Activated gamma-delta T cell (primary cell): Measurements from ENCODE around the gene CES1.
"Not testable (repeated sequence)": the region's sequence is repeated elsewhere in the genome, so short reads cannot be mapped to it uniquely, and the experiment has no call there.

Experiments
- DNase-seq: peaks from one replicate; lab custom pipeline; 2025; lab: John Stamatoyannopoulos, UW
- total RNA-seq, 2 donors: gene quantifications; one replicate each; lab custom pipeline; 2026; lab: John Stamatoyannopoulos, UW

CES1 gene
- total RNA-seq = 0.05 to 0.09 reads per million in 2 donors

- no peak for DNase-seq
Observed at GRCh38 chr16:55832773-55833691, at the start of gene CES1. Gene CES1, minus strand, starts transcription at chr16:55833096. Its CDS starts 41 bp downstream, at chr16:55833055.

DNA sequence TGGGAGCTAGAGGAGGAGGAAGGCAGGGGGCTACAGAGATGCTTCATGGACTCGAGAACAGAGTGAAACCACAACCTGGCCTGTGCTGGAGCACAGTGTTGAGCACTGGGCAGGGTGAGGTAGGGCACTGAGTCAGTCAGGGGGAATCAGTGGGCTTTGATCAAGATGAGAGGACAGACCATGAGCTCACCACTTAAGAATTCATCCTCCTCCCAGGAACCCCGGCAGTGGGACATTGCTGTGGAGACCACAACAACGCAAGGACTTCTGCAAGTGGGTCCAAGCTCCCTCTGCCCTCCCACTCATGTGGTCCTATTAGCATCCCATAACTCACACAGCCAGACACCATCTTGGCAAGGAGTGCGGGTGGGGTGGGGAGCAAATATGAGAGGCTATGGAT is 44.0 kb upstream of the CES1 start:
- no peak for DNase-seq

DNA sequence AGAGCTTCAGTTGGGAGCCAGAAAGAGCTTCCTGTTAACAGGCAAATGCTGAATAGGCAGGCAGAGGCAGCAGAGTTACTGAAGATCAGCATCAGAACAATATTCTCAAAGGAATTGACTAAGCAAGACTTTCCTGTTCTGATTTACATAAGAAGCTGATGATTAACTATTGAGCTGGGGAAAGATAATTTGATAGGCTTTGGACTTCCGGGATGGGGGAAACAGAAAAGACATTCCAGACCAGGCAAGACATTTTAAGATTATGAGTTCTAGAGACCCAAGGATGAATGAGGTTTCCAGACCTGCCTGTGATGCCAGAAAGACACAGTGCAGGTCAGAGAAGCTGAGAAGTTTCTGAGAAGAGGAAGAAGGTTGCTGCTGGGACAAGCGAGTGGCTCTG is 42.4 kb upstream of the CES1 start, which contains the start of gene CES5A:
CES5A (minus strand) TSS at position 101 of the 400 bp plus-strand sequence. CDS start 152 bp downstream, outside the sequence.
- DNase-seq = no peak

DNA sequence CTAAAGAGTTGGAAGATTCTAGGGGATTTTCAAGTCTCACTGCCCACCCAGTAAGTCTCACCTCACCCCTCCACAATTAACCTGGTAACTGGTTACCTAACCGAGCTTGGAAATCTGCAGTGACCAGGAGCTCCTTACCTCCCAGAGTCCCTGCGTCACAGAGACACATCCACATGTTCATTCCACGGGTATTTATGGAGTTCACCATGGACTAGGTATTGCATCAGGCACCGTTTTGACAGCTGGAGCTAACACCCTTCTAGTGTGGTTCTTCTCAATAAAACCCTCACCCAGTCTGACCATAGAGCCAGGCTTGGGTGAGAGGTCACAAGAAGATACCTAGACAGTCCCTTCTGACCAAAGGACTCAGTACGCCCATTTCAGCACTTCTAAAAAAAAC is 40.2 kb upstream of the CES1 start:
- DNase-seq = no peak

DNA sequence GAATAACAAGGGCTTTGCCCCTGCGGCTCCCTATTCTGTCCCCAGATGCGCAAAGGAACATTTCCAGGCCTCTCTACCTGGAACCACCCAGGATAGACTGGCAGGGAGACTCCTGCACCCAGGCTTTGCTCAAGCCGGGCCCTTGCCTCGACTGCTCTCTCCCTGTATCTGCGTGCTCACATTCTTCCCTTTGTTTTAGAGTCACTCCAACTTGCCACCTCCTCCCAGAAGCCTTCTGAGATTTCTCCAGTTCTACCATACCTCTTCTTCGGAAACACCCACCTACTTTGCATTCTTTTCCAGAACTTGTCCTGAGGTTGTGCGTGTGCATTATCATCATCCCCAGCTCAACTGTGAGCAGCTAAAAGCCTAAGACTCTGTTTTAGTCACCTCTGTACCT is 39.2 kb upstream of the CES1 start:
- DNase-seq = no peak

DNA sequence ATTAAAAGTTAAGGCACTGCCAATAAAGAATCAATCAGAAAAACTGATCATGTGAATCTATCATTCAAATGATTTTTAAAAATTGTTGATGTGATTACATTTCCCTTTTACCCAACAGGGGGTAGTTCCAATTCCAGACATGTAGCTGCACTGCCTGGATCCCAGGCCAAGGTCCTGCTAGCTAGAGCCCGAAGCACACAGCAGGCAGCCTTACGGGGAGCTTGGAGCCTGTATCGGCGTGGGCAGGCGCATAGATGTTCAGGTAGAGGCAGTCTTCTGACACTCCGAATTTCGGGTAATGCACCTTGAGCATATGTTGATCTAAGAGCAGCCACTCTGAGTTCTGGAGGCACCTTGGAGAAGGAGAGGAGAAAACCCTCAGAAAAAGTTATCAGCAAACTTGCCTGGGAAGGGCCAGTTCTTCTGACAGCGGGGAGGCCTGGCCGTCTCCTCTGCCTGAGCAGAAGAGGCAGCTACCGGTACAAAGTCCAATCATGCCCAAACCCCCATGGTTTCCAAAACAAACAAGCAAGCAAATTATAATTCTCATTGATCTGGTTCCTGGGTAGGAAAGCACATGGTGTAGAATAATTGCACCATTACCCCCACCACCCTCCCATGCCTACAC is 38.6 kb upstream of the CES1 start:
- no peak for DNase-seq

DNA sequence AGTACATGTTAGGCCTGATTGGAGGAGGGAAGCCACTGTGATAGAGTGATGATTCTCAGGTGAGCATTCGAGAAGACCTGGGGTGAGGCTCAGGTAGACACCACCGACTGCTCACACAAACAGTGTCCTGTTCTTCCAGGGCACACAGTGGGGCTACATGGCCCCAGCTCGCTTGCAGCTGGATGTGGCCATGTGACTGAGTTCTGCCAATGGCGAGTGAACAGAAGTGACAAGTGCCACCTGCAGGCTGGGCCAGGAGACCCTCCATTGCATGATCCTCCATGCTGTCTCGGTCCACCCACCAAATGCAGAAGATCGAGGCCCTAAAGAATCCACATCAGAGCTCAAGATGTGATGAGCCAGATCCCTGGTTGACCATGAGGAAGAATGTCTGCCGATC is 36.1 kb upstream of the CES1 start:
- no peak for DNase-seq

DNA sequence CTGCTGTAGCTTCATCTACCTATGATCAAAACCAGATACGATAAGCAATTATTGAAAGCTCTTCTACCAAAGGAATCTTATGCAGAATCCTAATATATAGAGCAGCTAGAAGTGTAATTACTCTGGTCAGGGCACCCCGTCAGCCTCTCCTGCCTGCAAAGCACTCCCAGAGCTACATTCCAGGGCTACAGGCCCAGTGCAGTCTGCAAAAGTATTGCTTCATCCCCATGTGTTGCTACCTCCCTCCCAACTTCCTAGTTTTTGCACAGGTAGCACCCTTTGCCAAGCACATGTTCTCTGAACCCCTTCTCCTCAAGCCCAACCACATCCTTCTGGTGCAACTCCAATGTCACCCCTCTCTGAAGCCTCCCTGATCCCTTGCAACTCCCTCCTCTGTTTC is 35.2 kb upstream of the CES1 start:
- DNase-seq = no peak

GRCh38 chr16:55861288-55861687 is 28.4 kb upstream of the CES1 start:
- no peak for DNase-seq

- not testable (repeated sequence) for DNase-seq
Observed at GRCh38 chr16:55857650-55858049, 24.8 kb upstream of the CES1 start.

DNA sequence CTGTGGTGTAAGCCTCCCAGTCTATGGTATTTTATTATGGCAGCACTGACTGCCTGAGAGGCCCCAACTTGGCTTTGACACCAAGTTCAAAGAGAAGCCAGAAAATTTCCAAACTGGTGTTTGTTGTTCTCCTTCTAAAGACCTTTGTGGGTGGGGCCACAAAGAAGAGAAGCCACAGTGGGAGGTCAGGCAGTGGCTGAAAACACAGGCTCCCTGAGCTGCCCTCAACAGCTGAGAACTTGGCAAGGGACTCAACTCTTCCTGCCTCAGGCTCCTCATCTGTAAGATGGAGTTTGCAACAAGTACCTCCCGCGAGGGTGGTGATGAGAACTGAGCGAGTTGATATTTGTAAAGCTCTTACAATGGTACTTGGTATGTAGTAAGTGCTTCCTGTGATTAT is 24.1 kb upstream of the CES1 start:
- no peak for DNase-seq

DNA sequence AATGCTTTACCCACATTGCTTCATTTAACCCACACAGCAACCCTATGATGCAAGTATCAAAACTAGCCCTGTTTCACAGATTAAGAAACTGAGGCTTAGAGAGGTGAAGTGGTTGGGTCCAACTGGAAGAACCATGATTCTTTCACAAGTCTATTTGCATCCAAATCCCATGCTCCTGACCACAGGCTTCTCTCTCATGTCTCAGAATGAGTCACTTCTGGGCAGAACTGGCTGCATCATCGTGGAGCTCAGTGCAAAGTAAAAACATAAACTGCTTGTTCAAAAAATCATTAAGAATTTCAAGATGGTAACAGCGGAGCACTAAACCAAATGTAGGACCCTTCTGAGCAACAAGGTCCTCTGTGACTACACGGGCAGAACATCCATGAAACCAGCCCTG is 20.2 kb upstream of the CES1 start:
- no peak for DNase-seq

GRCh38 chr16:55849536-55849935 is 16.6 kb upstream of the CES1 start:
- DNase-seq = no peak

DNA sequence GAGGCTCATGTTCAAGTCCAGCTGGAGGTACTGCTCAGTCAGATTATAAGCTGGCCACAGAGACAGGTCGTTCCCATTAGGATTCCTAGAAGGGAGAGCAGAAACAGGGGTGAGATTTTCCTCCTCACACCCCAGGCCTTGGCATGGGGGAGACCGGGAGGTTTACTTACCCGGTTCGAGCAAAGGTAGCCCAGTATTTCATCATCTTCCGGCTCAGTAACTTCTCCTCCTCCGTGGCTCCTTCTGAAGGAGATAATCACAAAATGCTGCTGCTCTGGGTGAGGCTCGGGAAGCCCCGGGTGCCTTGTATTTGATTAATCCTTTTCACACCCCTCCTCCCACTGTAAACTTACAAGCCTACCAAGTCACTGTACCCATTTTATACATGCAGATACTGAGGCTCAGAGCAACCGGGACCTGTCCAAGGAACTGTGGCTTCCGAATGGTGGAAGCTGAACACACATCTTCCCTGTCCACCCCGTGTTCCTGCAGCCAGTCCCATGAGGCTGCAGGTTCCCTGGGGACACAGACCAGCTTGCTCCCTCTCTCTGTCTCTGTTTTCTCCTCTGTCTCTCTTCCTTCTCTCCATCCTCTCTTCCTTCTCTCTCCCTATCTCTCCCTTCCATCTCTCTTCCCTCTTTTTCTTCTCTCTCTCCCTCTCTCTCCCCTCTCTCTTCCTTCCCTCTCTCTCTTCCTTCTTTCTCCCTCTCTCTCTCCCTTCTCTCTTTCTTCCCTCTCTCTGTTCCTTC is 13.9 kb upstream of the CES1 start:
- no peak for DNase-seq

GRCh38 chr16:55843105-55843395 is 10.2 kb upstream of the CES1 start:
- DNase-seq = no peak

- DNase-seq = no peak
Observed at GRCh38 chr16:55842369-55843104, 9.6 kb upstream of the CES1 start.

GRCh38 chr16:55839115-55839514 is 6.2 kb upstream of the CES1 start:
- no peak for DNase-seq

GRCh38 chr16:55836158-55836611 is 3.3 kb upstream of the CES1 start:
- DNase-seq = no peak

GRCh38 chr16:55835581-55835980 is 2.7 kb upstream of the CES1 start:
- DNase-seq = no peak

- DNase-seq = not testable (repeated sequence)
Observed at GRCh38 chr16:55835173-55835572, 2.3 kb upstream of the CES1 start.

DNA sequence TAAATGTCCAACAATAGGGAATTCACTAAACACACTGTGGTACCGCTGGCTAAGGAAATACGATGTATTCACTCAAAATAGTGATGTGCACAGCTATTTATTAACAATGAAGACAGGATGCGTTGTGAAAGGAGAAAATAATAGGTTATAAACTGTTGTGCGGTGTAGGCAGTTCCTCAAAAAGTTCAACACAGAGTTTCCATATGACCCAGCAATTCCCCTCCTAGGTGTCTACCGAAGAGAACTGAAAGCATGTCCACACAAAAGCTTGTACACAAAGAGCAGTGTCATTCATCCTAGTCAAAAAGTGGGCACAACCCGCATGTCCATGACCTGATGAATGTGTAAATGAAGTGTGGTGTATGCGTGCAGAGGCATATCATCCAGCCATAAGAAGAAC is 1.2 kb upstream of the CES1 start:
- no peak for DNase-seq

GRCh38 chr16:55832425-55832772 is 497 bp downstream of the CES1 start:
- DNase-seq = no peak
